HUDEP-2 (cell line): Measurements from ENCODE around the gene TGFBR2.
"Not testable (repeated sequence)": the region's sequence is repeated elsewhere in the genome, so short reads cannot be mapped to it uniquely, and the experiment has no call there.

Experiments used
- DNase-seq, 76 experiments: peaks; one replicate each; lab custom pipeline; 2025; ENCODE audit not compliant: unreplicated experiment in 76 of 76; lab: John Stamatoyannopoulos, UW

The TGFBR2 gene

GRCh38 chr3:30617653-30618052 lies 11.3 kb downstream of the TGFBR2 start:
- DNase-seq, result no peak

GRCh38 chr3:30618526-30618925 lies 12.1 kb downstream of the TGFBR2 start:
- DNase-seq, result no peak

- no peak for DNase-seq
These were observed 12.9 kb downstream of the TGFBR2 start for GRCh38 chr3:30619318-30619717.

GRCh38 chr3:30620402-30621360 lies 14.3 kb downstream of the TGFBR2 start:
- no peak for DNase-seq

GRCh38 chr3:30621576-30621975 lies 15.2 kb downstream of the TGFBR2 start:
- DNase-seq, result peak in 6 of 76 experiments; percentile 5 to 26 (median 13)

- no peak for DNase-seq
These were observed 15.7 kb downstream of the TGFBR2 start for GRCh38 chr3:30622047-30622545.

GRCh38 chr3:30622790-30623189 lies 16.4 kb downstream of the TGFBR2 start:
- DNase-seq, result no peak

- no peak for DNase-seq
These were observed 16.9 kb downstream of the TGFBR2 start for GRCh38 chr3:30623351-30623750.

- DNase-seq, result not testable (repeated sequence)
These were observed 18.1 kb downstream of the TGFBR2 start for GRCh38 chr3:30624480-30624879.

GRCh38 chr3:30625541-30626438 lies 19.4 kb downstream of the TGFBR2 start:
- no peak for DNase-seq

GRCh38 chr3:30626443-30627180 lies 20.2 kb downstream of the TGFBR2 start:
- no peak for DNase-seq

GRCh38 chr3:30628205-30628900 lies 22.0 kb downstream of the TGFBR2 start:
- no peak for DNase-seq

- peak in 6 of 76 experiments; percentile 3 to 28 (median 22) for DNase-seq
These were observed 22.6 kb downstream of the TGFBR2 start for GRCh38 chr3:30628901-30629590.

- no peak for DNase-seq
These were observed 23.3 kb downstream of the TGFBR2 start for GRCh38 chr3:30629746-30630145.

- DNase-seq, result no peak
These were observed 24.0 kb downstream of the TGFBR2 start for GRCh38 chr3:30630238-30631030.

GRCh38 chr3:30631243-30631904 lies 25.0 kb downstream of the TGFBR2 start:
- no peak for DNase-seq

- DNase-seq, result no peak
These were observed 25.7 kb downstream of the TGFBR2 start for GRCh38 chr3:30632065-30632464.

GRCh38 chr3:30632521-30632920 lies 26.1 kb downstream of the TGFBR2 start:
- no peak for DNase-seq
